Measurements from ENCODE around the gene AGFG2.

Gene AGFG2

DNA sequence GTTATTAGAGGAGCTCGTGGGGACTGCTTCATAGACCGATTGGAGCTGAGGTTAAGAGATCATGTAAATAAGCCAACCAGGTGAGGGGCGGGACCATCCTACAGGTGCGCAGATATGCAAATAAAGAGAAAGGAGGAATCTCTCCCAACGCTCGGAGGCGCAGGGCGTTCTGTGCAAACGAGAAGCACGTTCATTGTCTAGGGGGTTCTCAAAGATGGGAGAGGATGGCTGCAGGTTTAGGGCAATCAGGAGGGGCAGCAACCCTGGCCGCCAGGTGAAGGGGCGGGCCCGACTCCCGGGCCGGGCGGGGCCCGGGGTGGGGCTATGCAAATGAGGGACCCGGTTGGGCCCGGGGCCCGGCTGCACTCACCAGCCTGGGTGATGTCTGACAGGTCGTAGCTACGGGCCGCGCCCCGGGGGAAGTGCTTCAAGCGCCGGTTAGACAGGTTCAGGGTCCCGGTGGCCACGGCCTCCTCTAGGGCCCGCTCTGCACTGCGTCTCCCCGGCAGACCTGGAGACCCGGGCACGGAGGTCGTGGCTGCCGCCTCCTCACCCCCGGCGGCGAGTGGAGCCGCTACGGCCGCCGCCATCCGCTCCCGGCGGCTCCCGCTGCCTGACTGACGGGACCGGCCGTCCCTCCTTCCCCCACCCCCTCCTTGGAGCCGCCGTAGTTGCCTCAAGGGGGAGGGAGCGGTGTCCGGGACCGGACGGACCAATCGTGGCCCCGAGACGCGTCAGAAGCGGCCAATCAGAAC, 46.7 kb downstream of the AGFG2 start, which contains the start of gene LRCH4:
Gene LRCH4, minus strand, starts transcription at position 619 of the 755 bp plus-strand sequence. Its CDS starts 29 bp downstream, at position 590.
- no peak for DNase-seq (ENCODE audit: low spot score)

GRCh38 chr7:100586266-100587025, 47.4 kb downstream of the AGFG2 start, which contains the start of gene FBXO24:
Gene FBXO24 (plus strand): TSS chr7:100586328. CDS start chr7:100586626, 298 bp downstream.
- peak; percentile 100 for DNase-seq (ENCODE audit: low spot score)

DNA sequence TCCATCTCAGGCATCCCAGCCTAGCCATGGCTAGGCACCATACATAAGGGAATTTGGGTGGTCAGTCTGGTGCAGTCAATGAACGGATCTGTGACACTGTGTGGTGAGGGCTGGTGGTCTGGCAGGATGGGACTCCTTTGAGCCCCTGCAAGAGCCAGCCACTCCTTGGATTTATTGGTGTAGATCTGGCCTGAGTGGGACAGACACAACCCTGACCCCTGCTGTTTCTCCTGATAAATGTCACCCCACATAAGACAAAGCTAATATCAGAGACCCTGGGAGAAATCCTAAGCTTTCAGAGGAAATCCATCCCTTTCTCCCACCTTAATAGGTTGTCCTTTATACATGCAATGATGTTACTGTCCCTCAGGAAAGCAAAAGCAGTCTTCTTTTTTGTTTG, 49.4 kb downstream of the AGFG2 start:
- no peak for DNase-seq (ENCODE audit: low spot score)

GRCh38 chr7:100589341-100589947, 50.4 kb downstream of the AGFG2 start:
- no peak for DNase-seq (ENCODE audit: low spot score)

DNA sequence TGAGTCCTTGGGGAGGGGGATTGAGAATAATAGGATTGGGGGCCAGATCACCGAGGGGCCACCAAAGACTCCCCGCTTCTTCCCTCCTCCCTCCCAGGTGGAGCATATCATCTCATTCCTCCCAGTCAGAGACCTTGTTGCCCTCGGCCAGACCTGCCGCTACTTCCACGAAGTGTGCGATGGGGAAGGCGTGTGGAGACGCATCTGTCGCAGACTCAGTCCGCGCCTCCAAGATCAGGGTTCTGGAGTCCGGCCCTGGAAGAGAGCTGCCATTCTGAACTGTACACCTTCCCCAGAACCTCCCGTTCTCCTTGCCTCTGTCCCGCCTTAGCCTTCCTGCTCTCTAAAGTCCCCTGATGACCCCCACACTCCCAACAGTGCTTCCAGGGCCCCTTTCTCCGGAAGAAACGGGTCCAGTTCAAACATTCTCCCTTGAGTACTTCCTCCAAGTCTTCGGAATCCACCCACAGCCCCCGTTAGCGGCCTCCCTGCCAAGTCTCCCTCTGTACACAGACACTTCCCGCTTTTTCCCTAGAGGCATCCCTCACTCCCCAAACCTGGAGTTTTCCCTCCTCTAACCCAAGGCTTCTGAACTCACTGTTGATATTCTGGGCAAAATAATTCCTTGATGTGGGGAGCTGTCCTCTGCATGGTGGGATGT, 51.2 kb downstream of the AGFG2 start:
- DNase-seq (ENCODE audit: low spot score): no peak

DNA sequence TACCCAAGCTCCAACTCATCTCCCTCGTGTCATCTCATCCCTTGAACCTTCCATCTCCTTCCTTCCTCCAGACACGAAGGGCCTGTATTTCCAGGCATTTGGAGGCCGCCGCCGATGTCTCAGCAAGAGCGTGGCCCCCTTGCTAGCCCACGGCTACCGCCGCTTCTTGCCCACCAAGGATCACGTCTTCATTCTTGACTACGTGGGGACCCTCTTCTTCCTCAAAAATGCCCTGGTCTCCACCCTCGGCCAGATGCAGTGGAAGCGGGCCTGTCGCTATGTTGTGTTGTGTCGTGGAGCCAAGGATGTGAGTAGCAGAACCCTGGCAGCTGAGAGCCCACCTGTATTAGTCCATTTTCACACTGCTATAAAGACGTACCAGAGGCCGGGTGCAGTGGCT, 52.6 kb downstream of the AGFG2 start:
- no peak for DNase-seq (ENCODE audit: low spot score)

GRCh38 chr7:100595188-100595587, 56.2 kb downstream of the AGFG2 start:
- no peak for DNase-seq (ENCODE audit: low spot score)

GRCh38 chr7:100598425-100598824, 59.4 kb downstream of the AGFG2 start:
- DNase-seq (ENCODE audit: low spot score): no peak

DNA sequence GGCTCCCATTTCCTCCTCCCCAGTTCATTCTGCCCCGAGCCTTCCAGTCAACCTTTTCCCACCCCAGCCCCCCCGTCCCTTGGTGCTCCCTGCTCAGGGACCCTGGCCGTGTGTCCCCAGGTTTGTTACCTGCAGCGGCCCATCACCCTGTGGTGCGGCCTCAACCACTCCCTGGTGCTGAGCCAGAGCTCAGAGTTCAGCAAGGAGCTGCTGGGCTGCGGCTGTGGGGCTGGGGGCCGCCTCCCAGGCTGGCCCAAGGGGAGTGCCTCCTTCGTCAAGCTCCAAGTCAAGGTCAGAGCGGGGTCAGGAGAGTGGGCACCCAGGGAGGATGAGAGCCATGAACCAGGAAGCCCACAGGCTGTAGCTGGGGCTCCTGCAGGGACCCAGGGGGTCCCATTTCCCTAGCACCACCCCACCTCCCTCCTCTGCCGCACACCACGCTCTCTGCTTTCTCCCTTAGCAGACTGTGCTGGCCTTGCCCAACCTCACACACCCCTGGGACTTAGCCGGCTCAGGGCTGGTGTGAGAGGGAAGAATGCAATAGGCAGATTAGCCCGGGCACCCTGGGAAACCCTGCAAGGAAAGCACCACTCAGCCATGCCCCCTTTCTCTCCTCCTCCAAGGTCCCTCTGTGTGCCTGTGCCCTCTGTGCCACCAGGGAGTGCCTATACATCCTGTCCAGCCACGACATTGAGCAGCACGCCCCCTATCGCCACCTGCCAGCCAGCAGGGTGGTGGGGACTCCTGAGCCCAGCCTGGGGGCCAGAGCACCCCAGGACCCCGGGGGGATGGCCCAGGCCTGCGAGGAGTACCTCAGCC, 61.1 kb downstream of the AGFG2 start:
- DNase-seq (ENCODE audit: low spot score): no peak

DNA sequence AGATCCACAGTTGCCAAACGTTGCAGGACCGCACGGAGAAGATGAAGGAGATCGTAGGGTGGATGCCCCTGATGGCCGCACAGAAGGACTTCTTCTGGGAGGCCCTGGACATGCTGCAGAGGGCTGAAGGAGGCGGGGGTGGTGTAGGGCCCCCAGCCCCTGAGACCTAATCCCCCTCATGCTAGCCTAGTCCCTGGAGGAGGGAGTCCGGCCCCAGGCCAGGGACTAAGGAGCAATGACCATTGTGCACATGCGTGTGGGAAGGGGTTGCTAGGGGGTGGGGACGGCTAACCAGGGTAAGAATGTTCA, 61.7 kb downstream of the AGFG2 start:
- DNase-seq (ENCODE audit: low spot score): no peak

- DNase-seq (ENCODE audit: low spot score): no peak
Observed at GRCh38 chr7:100602889-100603725, 64.1 kb downstream of the AGFG2 start.

- DNase-seq (ENCODE audit: low spot score): no peak
Observed at GRCh38 chr7:100603726-100604027, 64.7 kb downstream of the AGFG2 start.

DNA sequence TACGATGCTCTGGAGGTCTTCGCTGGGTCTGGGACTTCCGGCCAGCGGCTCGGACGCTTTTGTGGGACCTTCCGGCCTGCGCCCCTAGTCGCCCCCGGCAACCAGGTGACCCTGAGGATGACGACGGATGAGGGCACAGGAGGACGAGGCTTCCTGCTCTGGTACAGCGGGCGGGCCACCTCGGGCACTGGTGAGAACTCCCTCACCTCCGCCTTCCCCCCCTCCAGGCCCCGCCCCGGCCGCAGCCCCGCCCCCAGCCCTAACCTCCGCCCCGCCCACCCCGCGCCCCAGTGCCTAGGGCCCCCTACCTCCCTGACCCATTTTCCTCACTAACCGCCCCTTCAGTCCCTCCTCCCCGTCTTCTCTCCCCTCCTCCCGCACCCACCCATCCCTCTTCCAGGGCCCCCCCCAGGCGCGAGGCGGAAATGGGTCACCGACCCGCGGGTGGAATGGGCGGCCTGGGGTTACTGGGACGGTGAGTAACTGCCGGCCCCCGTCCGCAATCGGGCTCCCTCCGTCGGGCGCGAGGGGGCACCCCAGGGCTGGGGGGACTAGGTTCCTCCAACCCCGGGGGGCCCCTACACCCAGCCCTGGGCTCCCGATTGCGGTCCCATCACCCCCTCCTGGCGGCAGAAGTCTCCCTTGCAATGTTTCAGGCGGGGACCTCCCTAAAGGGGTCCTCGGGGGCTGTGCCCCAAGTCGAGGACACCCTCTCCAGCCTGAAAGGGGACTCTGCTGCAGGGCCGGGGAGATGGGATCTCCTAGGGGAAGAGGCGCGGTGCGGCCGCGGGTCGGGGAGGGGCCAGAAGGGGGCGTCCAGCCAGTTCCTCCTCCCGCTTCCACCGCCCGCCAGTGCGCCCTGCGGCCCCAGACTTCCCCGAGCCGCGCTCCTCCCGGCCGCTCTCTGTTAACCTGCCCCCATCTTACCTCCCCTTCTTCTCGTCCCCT, 65.3 kb downstream of the AGFG2 start:
- DNase-seq (ENCODE audit: low spot score): no peak

- no peak for DNase-seq (ENCODE audit: low spot score)
Observed at GRCh38 chr7:100604976-100605911, 66.2 kb downstream of the AGFG2 start.

DNA sequence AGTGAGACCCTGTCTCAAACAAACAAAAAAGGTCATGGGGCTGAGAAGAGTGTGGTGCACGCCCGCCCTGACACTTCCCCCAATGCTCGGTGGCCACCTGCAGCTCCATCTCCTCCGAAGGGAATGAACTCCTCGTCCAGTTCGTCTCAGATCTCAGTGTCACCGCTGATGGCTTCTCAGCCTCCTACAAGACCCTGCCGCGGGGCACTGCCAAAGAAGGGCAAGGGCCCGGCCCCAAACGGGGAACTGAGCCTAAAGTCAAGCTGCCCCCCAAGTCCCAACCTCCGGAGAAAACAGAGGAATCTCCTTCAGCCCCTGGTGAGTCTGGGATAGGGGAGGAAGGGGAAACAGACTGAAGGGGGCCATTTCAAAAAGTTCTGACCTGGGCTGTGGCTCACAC, 67.3 kb downstream of the AGFG2 start:
- DNase-seq (ENCODE audit: low spot score): no peak

GRCh38 chr7:100607111-100607510, 68.1 kb downstream of the AGFG2 start:
- DNase-seq (ENCODE audit: low spot score): no peak

- no peak for DNase-seq (ENCODE audit: low spot score)
Observed at GRCh38 chr7:100609958-100610357, 71.0 kb downstream of the AGFG2 start.

GRCh38 chr7:100611983-100612729, 73.2 kb downstream of the AGFG2 start, which contains the start of gene MOSPD3:
Gene MOSPD3 (plus strand): TSS chr7:100612540. CDS start chr7:100612792, 252 bp downstream.
- DNase-seq (ENCODE audit: low spot score): peak; percentile 99
